ENCODE measurements around the gene CTIF.

The CTIF gene

DNA sequence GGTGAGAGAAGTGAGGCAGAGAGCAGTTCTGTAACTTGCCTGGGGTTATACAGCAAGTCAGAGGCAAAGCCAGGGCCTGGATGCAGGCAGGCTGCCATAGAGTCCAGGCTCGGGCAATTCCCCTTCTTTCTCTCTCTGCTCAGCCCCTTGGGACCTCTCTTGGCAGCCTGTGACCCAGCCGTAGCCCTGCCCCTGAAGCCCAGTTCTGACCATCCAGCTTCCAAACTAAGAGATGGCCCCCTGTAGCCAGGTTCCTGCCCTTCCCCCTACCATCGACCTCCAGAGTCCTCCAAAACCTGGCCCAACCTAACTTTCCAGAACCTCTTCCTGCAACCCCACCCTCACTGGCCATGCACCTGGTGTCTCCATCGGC is 201.2 kb downstream of the CTIF start:
- Histone ChIP-seq H3K27me3 (ENCODE audit: low read length) (no peaks in the 10 kb centered on the region), H3K9me3 (ENCODE audit: insufficient read depth, low read length) (no peaks in the 10 kb centered on the region), H3K27ac (ENCODE audit: low read depth, low read length) (no peak overlapping the region), H2AFZ (ENCODE audit: low read depth, low read length, severe bottlenecking) (no peak overlapping the region), H4K20me1 (ENCODE audit: low read depth, low read length) (no peaks in the 10 kb centered on the region), H3K4me2 (ENCODE audit: low read depth, low read length, poor library complexity, severe bottlenecking) (no peak overlapping the region), H3K36me3 (ENCODE audit: low read length) (no peaks in the 10 kb centered on the region), H3K4me3 (ENCODE audit: insufficient read depth, low read length, poor library complexity, severe bottlenecking) (no peak overlapping the region), H3F3A (ENCODE audit: insufficient read depth) (no peaks in the 10 kb centered on the region), H3K9ac (ENCODE audit: low read length) (no peak overlapping the region), H3K79me2 (ENCODE audit: insufficient read depth, low read length) (no peaks in the 10 kb centered on the region), H3K9me2 (replicated peaks; ENCODE audit: insufficient read depth, low read length) (no peaks in the 10 kb centered on the region)
- no peak for TF ChIP-seq EZH2phosphoT487 (conservative IDR thresholded peaks at IDR 0.05; ENCODE audit: low read length)
- TF ChIP-seq, protein P1, sequence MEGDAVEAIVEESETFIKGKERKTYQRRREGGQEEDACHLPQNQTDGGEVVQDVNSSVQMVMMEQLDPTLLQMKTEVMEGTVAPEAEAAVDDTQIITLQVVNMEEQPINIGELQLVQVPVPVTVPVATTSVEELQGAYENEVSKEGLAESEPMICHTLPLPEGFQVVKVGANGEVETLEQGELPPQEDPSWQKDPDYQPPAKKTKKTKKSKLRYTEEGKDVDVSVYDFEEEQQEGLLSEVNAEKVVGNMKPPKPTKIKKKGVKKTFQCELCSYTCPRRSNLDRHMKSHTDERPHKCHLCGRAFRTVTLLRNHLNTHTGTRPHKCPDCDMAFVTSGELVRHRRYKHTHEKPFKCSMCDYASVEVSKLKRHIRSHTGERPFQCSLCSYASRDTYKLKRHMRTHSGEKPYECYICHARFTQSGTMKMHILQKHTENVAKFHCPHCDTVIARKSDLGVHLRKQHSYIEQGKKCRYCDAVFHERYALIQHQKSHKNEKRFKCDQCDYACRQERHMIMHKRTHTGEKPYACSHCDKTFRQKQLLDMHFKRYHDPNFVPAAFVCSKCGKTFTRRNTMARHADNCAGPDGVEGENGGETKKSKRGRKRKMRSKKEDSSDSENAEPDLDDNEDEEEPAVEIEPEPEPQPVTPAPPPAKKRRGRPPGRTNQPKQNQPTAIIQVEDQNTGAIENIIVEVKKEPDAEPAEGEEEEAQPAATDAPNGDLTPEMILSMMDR (IDR thresholded peaks at IDR 0.05; ENCODE audit: insufficient read depth, low read length, poor library complexity, severe bottlenecking) = no peak

DNA sequence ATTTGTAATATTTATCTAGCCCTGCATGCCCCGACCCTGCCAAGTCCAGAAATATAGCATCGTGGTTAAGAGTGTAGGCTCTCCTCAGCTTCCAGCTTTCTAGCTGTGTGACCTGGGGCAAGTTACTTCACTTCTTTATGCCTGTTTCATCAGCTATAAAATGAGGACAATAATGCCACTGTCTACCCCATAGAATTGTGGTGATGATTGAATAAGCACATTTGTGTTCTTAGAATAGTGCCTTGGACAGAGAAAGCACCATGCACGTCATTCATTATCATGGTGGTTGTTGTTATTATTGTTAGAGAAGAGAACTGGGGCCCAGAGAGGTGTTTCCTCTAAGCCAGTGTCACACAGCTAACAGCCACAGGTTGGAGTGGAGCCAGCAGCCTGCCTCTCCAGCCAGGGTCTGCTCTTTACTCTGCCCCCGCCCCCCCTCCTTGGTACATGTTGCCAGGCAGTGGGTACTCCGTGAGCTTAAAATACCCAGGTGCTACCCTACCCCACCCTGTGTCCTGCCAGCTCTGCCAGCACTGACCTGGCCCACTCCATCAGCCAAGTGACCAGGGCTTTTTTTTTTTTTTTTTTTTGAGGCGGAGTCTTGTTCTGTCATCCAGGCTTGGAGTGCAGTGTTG is 202.1 kb downstream of the CTIF start:
- no peaks in the 10 kb centered on the region for H4K20me1 ChIP-seq (ENCODE audit: low read depth, low read length)
- no peaks in the 10 kb centered on the region for H3K9me3 ChIP-seq (ENCODE audit: insufficient read depth, low read length)
- no peaks in the 10 kb centered on the region for H3K27me3 ChIP-seq (ENCODE audit: low read length)
- no peak overlapping the region for H2AFZ ChIP-seq (ENCODE audit: low read depth, low read length, severe bottlenecking)
- H3K9ac ChIP-seq (ENCODE audit: low read length) = no peak overlapping the region
- H3K79me2 ChIP-seq (ENCODE audit: insufficient read depth, low read length) = no peaks in the 10 kb centered on the region
- no peak overlapping the region for H3K4me3 ChIP-seq (ENCODE audit: insufficient read depth, low read length, poor library complexity, severe bottlenecking)
- H3K9me2 ChIP-seq (replicated peaks; ENCODE audit: insufficient read depth, low read length) = no peaks in the 10 kb centered on the region
- H3K4me2 ChIP-seq (ENCODE audit: low read depth, low read length, poor library complexity, severe bottlenecking) = no peak overlapping the region
- H3K36me3 ChIP-seq (ENCODE audit: low read length) = no peaks in the 10 kb centered on the region
- no peaks in the 10 kb centered on the region for H3F3A ChIP-seq (ENCODE audit: insufficient read depth)
- TF ChIP-seq EZH2phosphoT487 (conservative IDR thresholded peaks at IDR 0.05; ENCODE audit: low read length) = no peak
- TF ChIP-seq, protein P1 (IDR thresholded peaks at IDR 0.05; ENCODE audit: insufficient read depth, low read length, poor library complexity, severe bottlenecking) = no peak
- no peak overlapping the region for H3K27ac ChIP-seq (ENCODE audit: low read depth, low read length)

DNA sequence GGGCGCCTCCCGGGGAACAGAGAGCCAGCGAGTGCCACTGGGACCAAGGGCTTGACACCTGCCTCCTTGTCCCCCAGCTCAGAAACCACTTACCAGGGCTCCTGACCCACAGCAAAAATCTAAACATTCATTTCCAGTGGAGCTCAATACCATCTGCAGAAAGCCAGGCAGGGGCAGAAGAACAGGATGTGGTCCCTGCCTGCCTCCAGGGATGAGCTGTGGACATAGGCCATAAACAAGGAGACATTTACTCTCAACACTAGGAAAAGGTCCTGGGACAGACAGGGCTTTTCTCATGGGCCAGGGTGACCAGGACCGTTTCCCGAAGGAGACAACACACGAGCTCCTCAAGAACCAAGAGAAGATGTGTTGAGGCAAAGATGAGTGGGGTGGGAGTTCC is 203.0 kb downstream of the CTIF start:
- no peaks in the 10 kb centered on the region for H3F3A ChIP-seq (ENCODE audit: insufficient read depth)
- H3K9me2 ChIP-seq (replicated peaks; ENCODE audit: insufficient read depth, low read length) = no peaks in the 10 kb centered on the region
- no peak overlapping the region for H3K4me3 ChIP-seq (ENCODE audit: insufficient read depth, low read length, poor library complexity, severe bottlenecking)
- H3K27me3 ChIP-seq (ENCODE audit: low read length) = no peaks in the 10 kb centered on the region
- no peaks in the 10 kb centered on the region for H3K79me2 ChIP-seq (ENCODE audit: insufficient read depth, low read length)
- no peak overlapping the region for H3K9ac ChIP-seq (ENCODE audit: low read length)
- no peaks in the 10 kb centered on the region for H4K20me1 ChIP-seq (ENCODE audit: low read depth, low read length)
- no peaks in the 10 kb centered on the region for H3K36me3 ChIP-seq (ENCODE audit: low read length)
- TF ChIP-seq, protein P1 (IDR thresholded peaks at IDR 0.05; ENCODE audit: insufficient read depth, low read length, poor library complexity, severe bottlenecking) = no peak
- TF ChIP-seq EZH2phosphoT487 (conservative IDR thresholded peaks at IDR 0.05; ENCODE audit: low read length) = no peak
- no peak overlapping the region for H2AFZ ChIP-seq (ENCODE audit: low read depth, low read length, severe bottlenecking)
- H3K9me3 ChIP-seq (ENCODE audit: insufficient read depth, low read length) = no peaks in the 10 kb centered on the region
- H3K27ac ChIP-seq (ENCODE audit: low read depth, low read length) = no peak overlapping the region
- H3K4me2 ChIP-seq (ENCODE audit: low read depth, low read length, poor library complexity, severe bottlenecking) = no peak overlapping the region
